HG02981 (cell line): ENCODE measurements around the gene TTC9.

Experiments
- ATAC-seq: cut with Tn5 transposase; IDR thresholded peaks from one replicate; pipeline ENCODE4 v1.9.1; 2021; ENCODE audit warnings: mild to moderate bottlenecking, moderate library complexity; ENCODE audit not compliant: unreplicated experiment

The TTC9 gene

DNA sequence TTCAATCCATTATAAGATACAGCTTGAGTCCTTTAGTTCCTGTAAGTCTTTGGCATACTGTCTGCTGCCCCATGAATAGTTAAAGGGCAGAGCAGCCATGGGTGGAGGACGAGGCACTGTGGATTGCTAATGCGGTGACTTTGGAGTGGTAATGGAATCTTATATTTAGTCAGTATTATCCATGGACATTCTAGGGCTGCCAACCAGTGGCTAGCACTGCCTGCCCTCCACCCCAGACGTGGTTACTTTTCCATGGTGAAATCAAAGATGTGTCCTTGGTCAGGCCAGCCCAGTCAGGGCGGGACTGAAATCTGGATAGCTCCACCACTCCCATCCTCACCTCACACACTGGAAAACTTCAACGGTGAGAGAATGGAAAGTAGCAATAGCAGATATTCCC lies 2.3 kb downstream of the TTC9 start:
- no peak for ATAC-seq

DNA sequence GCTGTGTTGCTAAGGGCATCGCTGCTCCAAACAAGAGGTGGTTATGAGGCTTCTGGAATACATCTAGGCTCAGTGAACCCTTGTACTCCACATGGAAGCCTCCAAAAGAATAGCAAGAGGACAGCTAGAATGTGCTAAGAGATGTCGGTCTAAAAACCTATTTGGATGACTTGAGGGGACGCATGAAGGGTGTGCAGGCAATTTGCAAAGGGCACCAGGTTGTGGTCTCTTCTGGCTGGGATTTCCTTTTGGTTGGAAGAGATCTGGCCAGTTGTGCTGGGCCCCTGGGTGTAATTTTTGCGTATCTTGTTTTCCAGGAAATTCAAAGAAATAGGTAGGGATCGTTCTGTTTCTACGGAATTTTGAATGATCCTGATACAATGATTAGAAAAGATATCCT lies 4.2 kb downstream of the TTC9 start:
- ATAC-seq: no peak

DNA sequence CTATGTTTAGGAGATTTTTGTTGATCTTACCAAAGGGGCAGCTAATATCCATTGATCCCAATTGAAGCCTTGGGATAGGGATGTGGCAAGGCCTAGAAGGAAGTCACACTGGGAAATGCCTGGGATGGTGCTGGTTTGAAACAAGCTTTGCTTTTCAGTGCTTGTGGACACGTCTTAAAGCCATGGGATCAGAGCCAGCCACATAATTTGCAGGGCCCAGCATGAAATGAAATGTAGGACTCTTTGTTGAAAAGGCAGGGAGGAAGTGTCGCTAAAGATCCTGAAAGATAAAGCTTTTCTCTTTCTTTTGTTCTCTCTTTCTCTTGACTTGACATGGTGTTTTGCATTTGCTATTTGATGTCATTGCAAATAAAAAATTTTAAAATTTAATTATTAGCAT lies 5.0 kb downstream of the TTC9 start:
- no peak for ATAC-seq

DNA sequence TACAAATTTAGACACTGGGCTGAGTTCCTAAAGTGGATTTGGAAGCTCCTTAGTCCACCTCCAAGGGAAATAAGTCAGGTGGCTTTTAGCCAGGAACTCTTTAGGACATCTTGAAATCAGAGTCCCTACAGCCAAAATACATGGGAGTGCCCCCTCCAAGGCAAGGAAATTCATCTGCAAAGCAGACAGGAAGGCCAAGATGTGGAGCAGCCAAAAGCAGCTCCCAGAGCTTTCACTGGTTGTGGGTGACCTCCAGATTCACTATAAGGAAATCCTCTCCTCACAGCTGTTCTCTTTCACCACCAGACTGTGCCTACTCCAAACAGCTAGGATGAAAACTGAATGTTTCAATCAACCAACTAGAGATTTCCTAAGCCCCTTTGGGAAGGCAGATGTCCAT lies 6.6 kb downstream of the TTC9 start:
- no peak for ATAC-seq

DNA sequence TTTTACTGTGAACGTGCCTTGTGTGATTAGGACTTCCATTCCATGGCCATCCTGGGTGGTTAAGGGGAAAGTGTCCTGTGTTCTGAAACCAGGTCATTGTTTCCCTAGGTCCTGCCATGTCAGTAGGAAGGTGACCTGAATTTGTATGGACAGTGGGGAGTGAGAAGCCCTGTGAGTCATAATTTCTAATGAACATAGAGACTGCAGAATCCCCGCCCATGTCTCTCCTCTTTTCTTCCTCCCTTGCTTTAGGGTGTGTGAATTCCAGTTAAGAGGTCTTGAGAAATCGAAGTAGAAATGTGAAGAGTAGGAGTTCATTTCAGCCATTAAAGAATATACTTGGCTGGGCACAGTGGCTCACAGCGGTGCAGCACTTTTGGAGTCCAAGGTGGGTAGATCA lies 8.1 kb downstream of the TTC9 start:
- no peak for ATAC-seq

DNA sequence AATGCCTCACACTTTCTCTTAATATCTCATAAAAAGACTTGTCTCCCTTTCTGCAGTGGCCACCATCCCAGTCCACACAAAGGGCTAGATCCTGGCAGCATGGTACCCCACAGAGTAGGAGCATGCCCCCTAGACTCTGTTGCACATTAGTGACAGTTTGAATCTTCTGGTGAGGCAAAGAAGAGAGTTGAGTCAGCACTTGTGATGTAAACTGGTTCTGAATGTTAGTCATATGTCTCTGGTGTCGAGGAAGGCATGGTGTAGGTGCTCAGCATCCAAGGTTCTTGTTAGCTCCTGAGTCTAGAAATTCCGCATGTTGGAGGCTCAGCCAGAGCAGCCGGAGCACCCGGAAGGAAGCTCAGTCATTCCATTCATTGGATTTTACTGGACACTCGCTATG lies 9.8 kb downstream of the TTC9 start:
- ATAC-seq: no peak

DNA sequence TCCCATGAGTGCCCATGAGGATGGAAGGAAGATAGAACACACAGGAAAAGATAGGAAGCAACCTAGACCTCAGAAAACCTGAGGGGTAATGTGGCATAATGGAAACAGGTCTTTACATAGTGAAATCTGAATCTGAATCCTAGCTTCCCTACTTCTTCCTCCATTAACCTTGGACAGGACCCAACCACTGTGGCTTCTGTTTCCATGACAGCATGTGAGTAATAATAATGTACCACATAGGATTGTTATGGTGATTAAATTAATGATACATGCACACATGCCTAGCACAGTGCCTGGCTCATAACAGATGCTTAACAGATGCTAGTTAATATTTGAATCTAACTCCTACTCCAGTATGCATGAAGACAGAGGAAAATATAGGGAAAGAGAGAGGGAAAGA lies 11.2 kb downstream of the TTC9 start:
- no peak for ATAC-seq

DNA sequence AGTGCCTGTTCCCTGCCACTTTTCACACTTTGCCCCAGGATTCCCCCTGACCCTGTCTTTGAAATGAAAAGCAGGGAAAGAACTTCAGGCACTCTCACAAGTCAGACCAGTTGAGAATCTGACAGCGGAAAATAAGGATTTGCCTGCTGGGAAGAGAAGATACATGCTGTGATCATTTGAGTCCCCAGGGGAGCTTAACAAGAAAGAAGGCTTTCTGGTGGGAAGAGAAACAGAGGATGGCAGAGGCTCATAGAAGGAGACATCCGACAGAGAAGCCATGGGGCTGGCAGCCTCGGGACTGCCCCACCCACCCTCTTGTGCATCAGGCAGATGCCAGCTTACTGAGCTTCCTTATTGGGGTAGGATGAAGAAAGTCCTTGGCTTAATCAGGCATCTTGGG lies 11.9 kb downstream of the TTC9 start:
- ATAC-seq: no peak

DNA sequence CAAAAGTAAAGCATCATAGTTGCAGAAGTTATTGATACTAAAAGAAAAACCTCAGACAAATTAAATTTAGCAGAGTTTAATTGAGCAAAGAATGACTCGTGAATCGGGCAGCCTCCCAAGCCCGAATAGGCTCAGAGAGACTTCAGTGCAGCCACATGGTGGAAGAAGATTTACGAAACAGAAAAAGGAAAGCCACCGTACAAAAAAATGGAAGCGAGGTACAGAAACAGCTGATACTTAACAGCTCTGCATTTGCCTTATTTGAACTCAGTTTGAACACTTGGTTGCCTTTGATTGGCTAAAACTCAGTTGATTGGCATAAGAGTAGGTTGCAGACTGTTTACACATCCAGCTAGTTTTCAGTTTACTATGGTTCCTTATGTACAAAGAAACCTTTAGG lies 12.9 kb downstream of the TTC9 start:
- no peak for ATAC-seq

DNA sequence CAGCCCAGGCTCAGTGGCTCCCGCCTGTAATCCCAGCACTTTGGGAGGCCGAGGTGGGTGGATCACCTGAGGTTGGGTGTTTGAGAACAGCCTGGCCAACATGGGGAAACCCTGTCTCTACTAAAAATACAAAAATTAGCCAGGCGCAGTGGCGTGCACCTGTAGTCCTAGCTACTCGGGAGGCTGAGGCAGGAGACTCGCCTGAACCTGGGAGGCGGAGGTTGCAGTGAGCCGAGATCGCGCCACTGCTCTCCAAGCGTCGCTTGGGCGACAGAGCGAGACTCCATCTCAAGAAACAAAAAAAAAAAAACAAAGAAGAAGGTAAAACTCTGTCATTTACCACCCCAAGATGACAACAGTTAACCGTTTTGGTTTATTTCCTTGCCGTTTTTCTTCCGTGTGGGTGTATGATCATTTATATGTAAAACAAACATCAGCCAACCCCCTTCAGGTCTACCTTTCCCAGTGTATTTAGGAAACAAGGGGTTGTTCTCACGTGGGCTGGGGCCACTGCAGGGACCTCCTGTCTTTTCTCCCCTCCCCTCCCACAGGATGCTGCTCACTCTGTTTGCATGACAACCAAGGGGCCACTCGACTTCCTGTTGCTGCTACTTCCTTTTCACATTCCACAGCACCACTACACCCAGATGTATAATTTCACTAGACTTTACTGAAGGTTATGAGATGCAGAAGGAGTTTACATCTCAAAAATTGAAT lies 13.6 kb downstream of the TTC9 start:
- ATAC-seq: peak; percentile 81

DNA sequence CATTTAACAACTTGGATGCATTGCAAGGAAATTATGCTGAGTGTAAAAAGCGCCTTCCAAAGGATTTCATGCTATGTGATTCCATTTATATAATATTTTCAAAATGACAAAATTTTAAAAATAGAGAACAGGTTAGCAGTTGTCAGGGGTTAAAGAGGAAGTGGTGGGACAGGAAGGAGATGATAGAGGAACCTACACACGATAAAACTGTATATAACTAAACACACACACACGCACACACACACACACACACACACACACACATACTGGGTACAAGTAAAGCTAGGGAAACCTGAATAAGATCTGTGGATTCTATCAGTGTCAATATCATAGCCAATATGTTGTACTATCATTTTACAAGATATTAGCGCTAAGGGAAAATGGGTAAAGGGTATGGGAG lies 17.2 kb downstream of the TTC9 start:
- no peak for ATAC-seq

DNA sequence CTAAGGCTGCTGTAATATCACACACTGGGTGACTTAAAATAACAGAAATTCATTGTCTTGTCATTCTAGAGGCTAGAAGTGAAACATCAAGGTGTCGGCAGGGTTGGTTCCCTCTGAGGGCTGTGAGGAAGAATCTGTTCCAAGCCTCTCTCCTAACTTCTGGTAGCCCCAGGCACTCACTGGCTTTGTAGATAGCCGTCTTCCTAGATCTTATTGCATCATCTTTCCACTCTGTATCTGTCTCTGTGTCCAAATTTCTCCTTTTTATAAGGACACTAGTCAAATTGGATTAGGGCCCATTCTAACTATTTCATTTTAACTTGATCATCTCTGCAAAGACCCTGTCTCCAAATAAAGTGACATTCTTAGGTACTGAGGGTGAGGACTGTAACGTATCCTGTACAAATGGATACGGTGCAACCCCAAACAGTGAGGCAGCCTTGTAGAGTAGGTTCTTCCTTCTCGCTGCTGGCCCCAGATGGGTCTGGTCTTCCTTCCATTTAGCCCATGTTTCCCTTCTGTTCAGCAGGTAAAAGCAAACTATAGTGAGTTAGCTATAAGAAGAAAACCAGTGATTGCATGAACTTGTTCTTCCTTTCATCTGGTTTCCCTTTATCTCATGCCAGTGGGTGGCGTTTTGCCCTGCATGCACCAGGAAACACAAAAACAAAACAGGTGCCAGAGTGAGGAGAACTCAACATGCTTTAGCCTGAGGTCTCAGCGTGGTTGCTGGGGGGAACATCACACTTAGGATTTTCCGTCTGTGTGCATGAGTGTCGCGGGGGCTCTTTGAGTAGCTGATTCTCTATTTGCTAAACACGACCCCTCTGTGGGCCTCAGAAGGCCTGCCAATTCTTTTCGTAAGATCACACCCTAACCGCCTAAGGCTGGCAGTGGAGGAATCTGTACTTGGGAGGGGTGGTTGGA lies 19.5 kb downstream of the TTC9 start:
- no peak for ATAC-seq

DNA sequence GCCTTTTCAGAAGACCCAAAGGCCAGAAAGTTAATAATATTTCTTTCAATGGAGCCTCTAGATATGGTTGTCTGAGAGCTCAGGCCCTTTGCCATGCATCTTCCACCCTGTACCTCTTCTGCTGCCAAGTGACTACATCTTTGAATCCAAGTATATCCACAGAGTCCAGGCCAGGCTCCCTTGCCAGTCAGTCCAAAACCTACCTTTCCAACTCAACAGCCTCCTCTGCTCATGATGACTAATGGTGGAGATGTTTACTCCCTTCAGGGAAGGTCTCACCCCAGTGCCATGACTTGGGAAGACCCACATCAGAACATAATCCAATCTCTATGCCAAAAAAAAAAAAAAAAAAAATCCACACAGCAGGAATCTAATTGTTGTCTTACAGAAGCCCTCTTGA lies 20.4 kb downstream of the TTC9 start:
- ATAC-seq: no peak

DNA sequence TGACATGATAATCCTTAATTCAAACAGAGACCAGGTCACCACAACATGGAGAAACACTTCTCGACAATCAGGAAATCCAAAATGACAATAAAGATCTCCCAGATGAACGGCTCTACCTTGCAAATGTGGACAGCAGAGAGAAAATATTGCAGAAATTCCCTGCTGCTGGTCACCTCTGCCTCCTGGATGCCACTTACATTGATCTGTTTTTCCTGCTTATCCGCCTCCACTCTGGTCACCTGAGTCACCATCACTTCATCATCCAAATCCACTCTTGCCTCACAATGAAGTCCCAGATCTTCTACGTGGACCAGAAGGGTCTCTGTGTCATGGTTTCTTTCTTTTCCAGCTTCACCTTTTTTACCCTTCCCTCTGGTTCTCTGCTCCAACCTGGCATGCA lies 21.1 kb downstream of the TTC9 start:
- no peak for ATAC-seq

DNA sequence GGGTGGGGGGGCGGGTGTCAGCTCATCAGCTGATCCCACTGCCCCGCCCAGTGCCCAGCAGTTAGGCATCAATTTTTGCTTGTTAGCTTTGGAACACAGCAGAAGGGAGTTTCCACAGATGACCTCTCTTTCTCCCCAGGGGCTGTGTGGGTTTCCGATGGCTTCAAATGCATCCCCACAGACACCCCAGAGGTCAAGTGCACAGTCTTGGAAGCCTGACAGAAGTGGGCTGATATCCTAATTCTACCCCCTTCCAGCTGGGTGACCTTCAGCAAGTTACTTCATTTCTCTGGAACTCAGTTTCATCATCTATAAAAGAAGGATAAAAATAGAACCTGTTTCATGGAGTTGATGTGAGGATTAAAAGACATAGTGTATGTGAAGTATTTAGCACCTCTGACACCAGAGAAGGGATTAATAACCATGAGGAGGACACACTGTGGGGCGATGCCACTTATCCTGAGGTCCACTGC lies 22.0 kb downstream of the TTC9 start:
- ATAC-seq: peak; percentile 41

DNA sequence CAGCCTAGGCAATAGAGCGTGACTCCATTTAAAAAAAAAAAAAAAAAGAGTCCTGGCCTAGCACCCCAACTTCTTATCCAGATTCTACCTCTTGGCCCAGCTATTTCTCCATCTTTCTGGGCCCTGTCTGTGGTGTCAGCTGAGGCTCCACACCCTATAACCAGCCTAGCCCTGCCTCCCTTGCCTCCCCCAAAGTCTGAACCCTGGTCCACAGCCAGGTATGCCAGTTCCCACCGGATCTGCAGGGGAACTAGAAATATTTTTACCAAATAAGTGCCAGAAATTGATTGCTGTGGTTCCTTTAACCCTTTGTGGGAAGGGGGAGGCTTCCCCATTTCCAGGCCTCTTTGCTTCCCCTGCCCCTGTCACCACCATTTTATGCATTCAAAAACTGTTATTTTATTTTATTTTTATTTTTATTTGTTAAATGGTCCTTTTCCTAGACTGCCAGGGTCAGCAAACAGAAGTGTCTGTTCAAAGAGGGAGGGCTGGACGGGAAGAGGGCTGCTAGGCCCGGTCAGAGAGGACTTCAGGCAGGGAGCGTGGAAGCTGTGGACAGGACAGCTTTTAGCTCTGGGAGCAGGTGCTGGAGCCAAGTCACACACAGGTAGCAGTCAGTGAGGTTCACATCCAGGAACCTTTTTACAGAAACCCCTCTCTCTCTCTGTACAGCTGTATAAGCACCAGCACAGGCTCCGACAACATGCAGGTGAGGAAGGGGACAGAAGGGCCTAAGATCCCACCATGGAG lies 23.2 kb downstream of the TTC9 start:
- ATAC-seq: peak; percentile 5

DNA sequence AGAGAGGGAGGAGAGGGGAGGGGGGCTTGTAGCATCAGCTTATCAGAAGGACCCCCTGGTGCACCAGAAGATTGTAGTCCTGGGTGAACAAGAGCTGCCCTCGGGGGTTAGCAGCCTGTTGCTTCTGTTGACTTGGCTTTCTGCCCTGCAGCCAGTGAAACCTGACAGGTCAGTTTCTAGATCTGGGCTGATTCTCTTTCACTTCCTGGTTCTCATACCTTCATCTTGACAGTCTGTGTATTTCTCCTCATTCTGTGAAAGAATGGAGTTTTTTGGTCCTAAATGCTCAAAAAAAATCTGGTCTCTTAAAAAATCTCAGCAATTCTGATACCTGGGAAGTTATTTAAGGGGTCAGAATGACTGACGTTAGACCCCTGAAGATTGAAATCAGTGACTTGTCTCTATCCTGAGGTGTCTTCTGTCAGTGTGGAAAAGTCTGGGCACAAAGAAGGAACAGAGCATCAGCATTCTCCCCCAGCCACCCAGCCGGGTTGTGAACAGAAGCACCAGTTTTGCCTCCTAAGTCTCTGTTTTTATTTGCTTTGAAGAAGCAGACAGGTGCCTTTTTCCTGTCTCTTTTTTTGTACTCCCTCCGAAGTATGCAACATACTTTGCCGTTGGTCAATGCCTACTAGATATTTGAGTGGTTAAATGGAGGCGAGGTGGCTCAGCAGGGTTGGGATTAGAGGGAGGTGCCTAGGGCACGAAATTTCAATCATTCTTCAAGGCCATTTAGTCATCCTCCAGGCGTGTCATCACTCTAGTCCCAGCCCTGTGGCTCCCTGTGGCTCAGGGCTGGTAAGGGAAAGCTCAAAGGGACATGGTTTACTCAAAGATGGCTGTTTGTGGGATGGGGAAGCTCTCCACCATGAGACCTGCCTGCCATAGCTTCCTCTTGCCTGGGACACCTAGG lies 24.0 kb downstream of the TTC9 start:
- ATAC-seq: peak; percentile 40

DNA sequence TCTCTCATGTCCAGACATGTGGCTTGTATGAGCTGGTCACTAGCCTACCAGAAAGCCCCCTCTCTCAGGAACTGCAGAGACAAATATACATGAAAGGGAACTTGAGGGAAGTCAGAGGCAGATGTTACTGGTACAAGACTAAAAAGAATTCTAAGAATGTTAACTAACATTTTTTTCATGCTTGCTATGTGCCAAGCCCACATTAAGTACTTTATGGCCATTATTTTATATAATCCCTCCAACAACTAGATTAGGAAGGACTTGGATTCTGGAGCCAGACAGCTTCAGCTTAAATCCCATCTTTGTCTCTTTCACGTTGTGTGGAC lies 24.6 kb downstream of the TTC9 start:
- no peak for ATAC-seq

DNA sequence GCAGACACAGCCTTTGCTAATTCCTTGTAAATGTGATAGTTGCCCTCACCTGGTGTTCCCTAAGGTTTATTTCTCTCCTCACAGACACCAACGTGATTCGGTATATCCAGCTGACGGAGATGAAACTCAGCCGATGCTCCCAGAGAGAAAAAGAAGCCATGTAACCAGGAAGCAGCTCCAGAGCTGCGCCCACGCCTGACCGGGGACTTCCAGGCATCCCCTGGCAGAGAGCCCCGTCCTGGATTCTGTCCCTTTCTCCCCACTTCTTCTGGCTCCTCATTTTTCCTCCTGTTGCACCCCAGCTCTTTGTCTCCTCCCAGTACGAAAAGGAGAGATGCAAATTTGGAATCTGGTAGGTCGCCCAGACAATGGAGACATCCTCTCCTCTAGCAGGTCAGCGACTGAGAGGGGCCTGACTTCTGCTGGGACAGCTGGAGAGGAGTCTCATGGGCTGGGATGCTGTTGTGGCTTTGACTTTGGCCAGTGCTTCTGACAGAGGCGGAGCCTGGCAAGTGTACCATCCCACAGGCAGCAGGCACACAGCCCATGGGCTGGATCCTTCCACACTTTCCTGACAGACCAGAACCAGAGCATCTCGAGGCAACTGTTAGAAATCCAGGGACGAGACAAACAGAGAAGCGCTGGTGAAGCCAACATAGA lies 29.4 kb downstream of the TTC9 start:
- no peak for ATAC-seq
